ENCODE data around the gene ADA.

Gene ADA

GRCh38 chr20:44644667-44645131 lies 6.8 kb downstream of the ADA start:
- no peak for DNase-seq (ENCODE audit: low read depth)

GRCh38 chr20:44644230-44644617 lies 7.3 kb downstream of the ADA start:
- no peak for DNase-seq (ENCODE audit: low read depth)

GRCh38 chr20:44643596-44644229 lies 7.8 kb downstream of the ADA start:
- no peak for DNase-seq (ENCODE audit: low read depth)

- DNase-seq (ENCODE audit: low read depth) = no peak
These were observed 8.4 kb downstream of the ADA start for GRCh38 chr20:44643154-44643519.

- DNase-seq (ENCODE audit: low read depth) = no peak
These were observed 9.0 kb downstream of the ADA start for GRCh38 chr20:44642203-44643153.

- no peak for DNase-seq (ENCODE audit: low read depth)
These were observed 10.2 kb downstream of the ADA start for GRCh38 chr20:44641325-44641724.

GRCh38 chr20:44640522-44640921 lies 11.0 kb downstream of the ADA start:
- DNase-seq (ENCODE audit: low read depth) = no peak

- DNase-seq (ENCODE audit: low read depth) = no peak
These were observed 13.8 kb downstream of the ADA start for GRCh38 chr20:44637522-44638372.

- DNase-seq (ENCODE audit: low read depth) = no peak
These were observed 14.5 kb downstream of the ADA start for GRCh38 chr20:44637042-44637441.

- no peak for DNase-seq (ENCODE audit: low read depth)
These were observed 15.6 kb downstream of the ADA start for GRCh38 chr20:44635877-44636276.

- no peak for DNase-seq (ENCODE audit: low read depth)
These were observed 17.5 kb downstream of the ADA start for GRCh38 chr20:44633872-44634600.

GRCh38 chr20:44633187-44633810 lies 18.2 kb downstream of the ADA start:
- DNase-seq (ENCODE audit: low read depth) = no peak

GRCh38 chr20:44632103-44632752 lies 19.3 kb downstream of the ADA start:
- no peak for DNase-seq (ENCODE audit: low read depth)

GRCh38 chr20:44630297-44630696 lies 21.2 kb downstream of the ADA start:
- no peak for DNase-seq (ENCODE audit: low read depth)

GRCh38 chr20:44629542-44629941 lies 22.0 kb downstream of the ADA start:
- DNase-seq (ENCODE audit: low read depth) = no peak

GRCh38 chr20:44629017-44629385 lies 22.5 kb downstream of the ADA start:
- DNase-seq (ENCODE audit: low read depth) = no peak

GRCh38 chr20:44627364-44628010 lies 24.0 kb downstream of the ADA start:
- DNase-seq (ENCODE audit: low read depth) = no peak

- DNase-seq (ENCODE audit: low read depth) = no peak
These were observed 25.2 kb downstream of the ADA start for GRCh38 chr20:44626278-44626677.

- DNase-seq (ENCODE audit: low read depth) = no peak
These were observed 26.1 kb downstream of the ADA start for GRCh38 chr20:44625361-44625760.

- no peak for DNase-seq (ENCODE audit: low read depth)
These were observed 26.7 kb downstream of the ADA start for GRCh38 chr20:44624743-44625271.
